ENCODE measurements around the gene LCN1.

The LCN1 gene

DNA sequence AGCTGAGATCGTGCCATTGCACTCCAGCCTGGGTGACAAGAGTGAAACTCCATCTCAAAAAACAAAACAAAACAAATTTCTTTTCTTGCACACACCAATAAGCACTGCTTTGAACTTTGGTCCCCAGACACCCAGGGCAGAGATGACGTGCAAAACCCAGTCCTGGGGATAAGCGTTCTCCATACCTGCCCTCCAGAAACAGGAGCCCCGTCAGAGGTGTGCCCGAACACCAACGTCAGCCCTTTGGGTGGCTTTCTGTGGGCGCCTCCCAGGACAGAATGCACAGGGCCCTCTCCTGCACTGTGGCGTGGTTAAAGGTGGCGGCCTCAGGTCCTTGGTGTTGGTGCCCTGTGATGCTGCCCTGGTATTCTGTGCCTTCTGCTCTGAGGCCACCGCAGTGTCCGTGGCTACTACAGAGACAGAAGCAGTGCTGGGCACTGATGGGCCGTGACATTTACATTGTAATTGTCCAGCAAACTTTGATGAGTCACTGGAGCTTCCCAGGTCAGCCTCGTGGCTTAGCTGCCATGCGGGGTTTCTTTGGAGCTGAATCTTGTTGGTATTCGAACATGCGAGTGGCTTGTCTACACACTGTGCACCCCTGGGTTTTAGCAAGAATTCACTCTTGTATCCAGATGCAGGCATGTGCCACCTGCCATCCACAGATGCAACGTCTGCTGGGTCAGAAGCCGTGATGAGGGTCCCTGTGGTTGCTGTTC is 31.9 kb upstream of the LCN1 start:
- DNase-seq: no peak

GRCh38 chr9:135490166-135490870 is 30.9 kb upstream of the LCN1 start:
- no peak for DNase-seq

GRCh38 chr9:135490980-135491464 is 30.2 kb upstream of the LCN1 start:
- no peak for DNase-seq

DNA sequence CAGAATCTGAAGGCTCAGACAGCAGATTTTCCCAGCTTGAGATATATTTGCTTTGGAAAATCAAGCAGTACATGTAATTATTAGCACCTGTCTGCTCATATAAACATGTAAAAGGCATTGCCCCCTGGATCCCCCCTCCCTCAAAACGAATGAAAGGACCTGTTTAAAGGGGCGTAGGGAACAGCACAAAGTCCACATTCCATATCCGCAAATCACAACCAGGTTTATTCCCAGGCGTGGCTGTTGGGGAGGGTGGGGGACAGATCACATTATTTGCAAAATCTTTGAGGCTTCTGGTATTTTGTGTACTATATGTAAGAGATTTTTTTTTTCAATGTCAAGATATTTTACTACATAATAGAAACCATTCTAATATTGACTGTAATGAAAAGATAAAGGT is 29.5 kb upstream of the LCN1 start:
- no peak for DNase-seq

- no peak for DNase-seq
Observed at GRCh38 chr9:135492886-135493669, 28.2 kb upstream of the LCN1 start.

- no peak for DNase-seq
Observed at GRCh38 chr9:135494791-135495559, 26.3 kb upstream of the LCN1 start.

DNA sequence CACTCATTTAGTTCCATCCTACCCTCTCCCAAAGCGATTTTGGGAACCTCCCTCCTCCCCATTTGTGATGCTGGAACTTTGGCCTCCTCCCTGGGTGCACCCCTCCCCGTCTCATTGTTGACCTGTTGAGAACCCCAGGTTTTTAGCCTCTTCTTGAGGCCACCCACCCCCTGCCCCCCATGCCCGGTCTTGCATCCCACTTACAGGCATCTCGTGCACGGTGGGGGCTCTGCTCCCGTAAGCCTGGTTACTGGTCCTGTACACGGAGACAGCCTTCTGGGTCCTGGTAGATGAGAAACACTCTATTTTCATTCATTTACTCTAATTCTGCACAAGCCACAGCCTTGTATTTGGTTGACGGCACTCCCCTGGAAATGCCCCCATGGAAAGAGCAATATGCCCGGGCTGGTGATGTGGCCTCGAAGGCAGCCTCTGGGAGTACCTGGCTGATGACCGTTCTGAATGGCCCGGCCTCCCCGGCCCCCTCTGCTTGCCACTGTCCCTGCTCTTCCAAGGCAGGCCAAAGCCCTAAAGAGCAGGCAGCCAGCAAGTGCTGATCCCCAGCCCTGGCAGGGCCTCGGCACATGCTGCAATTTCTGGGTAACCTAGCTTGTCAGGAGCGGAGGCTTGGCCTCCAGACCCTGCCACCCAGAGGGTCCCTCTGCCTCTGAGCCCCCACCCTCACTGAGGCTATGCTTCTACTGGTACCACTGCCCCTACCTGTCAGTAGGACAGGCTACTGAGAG is 22.7 kb upstream of the LCN1 start:
- DNase-seq: no peak

DNA sequence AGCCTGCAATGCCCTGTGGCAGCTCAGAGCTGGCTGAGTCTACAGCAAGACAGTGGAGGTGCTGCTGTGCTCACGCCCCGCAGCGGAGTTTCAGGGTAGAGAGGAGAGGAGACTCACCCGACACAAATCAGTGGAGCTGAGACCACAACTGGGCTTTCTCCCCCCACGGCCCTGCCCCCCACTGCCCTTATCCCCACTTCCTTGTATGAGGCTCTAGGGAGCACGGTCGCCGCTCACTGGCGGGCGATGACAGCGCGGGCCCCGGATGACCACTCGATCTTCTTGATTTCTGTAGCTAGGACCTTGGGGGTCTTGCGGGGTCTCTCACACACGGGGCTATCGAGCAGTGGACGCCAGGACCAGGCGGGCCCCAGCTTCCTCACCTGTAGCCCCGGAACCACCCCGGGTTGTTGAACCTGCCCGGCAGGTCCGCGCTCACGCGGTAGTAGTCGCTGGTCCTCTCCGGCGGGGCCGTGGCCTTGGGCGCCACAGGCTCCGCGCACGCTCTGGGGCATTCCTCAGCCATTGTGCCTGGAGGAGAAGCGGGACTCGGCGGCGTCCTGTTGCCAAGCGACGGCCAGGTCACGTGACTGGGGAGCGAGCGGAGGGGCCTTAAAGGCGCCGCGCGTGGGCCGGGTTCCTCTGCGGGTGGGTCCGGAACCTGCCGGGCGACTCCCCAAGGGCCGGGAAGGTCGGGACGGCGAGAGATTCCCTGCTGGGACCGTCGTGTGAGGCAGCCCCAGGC is 21.7 kb upstream of the LCN1 start:
- DNase-seq: peak; percentile 79

DNA sequence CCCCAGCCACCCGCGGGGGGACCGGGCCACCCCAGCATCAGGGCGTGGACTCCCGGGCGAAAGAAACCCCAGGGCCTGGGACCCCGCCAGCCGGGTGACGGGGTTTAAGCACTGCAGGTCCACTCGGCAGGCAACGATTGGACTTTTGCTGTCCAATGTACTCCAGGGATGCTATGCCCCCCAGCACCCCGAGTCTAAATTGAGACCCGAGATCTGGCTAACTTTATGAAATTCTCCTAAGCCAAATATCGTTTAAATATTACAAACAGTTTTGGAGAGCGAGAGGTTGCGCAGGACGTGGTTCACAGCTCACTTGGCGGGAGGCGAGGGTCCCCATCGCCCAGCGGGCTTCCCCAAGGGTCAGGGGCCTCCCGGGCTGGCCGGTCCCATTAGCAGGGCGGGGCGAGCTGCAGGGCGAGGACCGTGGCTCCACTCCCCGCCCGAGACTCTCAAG is 21.1 kb upstream of the LCN1 start:
- peak; percentile 72 for DNase-seq

DNA sequence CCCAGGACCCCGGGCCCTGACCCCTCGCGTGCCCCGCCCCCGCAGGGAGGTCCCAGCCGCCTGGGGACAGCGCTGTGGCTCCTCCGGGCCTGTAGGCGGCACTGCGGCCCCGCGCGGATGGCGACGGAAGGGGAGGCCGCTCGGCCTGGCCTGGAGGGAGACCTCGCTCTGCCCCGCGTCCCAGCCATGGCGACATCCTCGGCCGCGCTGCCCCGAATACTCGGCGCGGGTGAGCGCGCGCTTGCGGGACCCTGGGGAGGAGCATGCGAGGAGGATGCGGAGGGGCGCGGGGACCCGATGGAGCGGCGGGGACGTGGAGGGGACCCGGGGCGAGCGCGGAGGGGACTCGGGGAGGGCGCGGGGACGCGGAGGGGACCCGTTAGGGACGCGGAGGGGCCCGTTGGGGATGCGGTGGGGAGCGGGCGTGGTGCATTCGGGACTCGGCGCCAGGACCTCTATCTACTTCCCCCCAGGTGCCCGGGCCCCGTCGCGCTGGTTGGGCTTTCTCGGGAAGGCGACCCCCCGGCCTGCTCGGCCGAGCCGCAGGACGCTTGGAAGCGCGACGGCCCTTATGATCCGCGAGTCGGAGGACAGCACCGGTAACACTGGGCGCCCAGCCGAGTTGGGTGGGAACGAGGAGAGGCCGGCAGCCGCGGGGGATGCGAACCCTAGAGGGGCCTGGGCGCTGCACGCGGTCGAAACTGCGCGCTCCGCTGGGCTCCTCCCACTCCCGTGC is 20.5 kb upstream of the LCN1 start, which contains the start of gene MRPS2:
MRPS2 (plus strand) TSS at position 158 of the 736 bp plus-strand sequence; CDS start at position 187, 29 bp downstream.
- peak; percentile 52 for DNase-seq

GRCh38 chr9:135501261-135502167 is 19.7 kb upstream of the LCN1 start:
- no peak for DNase-seq

DNA sequence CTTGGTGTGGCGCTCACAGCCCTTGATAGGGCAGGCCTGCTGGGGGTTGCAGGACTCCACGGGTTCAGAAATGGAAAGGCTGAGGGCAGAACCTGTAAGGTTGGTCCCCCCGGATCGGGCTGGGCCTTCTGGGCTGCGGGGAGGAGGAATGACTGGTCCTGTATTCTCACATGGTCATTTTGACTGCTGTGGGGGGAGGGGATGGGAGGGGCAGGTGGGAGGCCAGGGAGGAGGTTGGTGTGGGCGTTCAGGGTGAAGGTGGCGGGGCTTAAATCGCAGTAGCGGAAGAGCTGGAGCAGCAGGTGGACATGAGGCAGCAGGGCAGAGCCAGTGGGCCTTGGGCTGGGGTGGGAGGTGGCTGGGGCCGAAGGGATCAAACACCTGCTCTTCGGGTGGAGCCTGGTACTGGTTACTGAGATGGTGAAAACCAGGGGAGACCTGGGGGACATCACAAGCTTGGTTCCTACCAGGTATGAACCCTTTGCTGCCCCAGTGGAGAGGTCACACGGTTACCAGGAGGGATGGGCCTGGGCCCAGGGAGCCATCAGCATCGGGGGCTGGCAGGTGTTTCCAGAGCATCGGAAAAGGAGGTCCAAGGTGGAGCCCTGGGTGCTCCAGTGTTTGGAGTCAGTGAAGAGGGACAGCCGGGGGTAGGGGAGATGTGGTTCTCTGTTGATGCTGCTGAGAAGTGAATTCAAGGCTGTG is 18.9 kb upstream of the LCN1 start:
- DNase-seq: no peak

GRCh38 chr9:135502873-135503321 is 18.3 kb upstream of the LCN1 start:
- DNase-seq: no peak

GRCh38 chr9:135503371-135504261 is 17.6 kb upstream of the LCN1 start:
- DNase-seq: no peak

DNA sequence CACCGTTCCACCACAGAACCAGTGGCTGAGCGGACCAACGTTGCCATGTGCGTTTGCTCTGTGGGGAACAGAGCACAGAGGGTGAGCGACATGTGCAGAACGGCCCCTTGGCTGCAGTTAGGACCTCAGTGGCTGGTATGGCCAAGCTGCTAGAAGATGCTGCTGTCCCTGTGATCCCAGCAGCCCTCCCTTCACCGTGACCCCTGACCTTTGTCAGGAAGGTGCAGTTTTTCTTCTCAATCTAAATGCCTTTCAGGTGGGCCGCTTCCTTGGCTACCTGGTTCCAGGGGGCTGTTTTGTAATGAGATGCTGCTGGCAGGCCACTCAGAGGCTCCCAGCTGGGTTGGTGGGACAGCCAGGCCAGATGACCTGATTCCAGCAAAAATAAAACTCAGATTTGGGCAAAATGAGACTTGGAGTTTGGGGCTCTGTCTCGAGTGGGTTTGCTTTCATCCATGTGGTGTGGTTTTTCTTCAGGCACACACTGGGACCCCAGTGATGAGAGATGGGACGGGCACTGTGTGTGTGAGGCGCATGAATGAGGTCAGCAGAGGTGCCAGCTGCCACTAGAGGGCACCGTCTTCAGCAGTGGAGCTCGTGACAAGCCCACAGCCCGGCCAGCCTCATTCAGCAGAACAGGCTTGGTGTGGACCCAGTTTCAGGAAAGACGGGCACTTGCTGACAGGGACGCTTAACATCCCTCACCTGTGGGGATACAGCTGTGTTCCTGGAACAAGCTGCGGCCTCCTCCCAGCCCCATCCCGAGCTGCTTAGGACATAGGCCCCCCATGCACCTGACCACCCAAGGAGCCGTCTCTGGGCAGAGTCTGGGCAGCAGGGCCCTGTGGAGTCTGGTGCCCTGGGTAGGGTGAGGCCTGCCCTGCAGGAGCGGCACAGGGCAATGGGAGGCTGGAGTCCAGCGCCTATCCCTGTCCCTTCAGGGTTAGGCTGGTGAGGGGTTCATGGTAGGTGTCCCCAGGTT is 16.7 kb upstream of the LCN1 start:
- no peak for DNase-seq

All from T1000 (cell line).